Fibroblast of lung (primary cell): ENCODE data around the gene EXOC2.

ENCODE experiments used
- CTCF ChIP-seq, 2 donors: IDR thresholded peaks in 1 of 2; conservative IDR thresholded peaks in 1 of 2; 1 replicate in 1 of 2; 2 replicates in 1 of 2; pipeline ENCODE4 v1.5.1; 2011 to 2012; ENCODE audit warnings: low read length in 2 of 2, control low read depth in 1 of 2, inconsistent platforms in 1 of 2, low read depth in 1 of 2, mild to moderate bottlenecking in 1 of 2
- EZH2 ChIP-seq: IDR thresholded peaks from 2 replicates; pipeline ENCODE4 v1.5.1; 2012; ENCODE audit warnings: low read length, control low read depth, mild to moderate bottlenecking; ENCODE audit errors: missing control alignments

DNA sequence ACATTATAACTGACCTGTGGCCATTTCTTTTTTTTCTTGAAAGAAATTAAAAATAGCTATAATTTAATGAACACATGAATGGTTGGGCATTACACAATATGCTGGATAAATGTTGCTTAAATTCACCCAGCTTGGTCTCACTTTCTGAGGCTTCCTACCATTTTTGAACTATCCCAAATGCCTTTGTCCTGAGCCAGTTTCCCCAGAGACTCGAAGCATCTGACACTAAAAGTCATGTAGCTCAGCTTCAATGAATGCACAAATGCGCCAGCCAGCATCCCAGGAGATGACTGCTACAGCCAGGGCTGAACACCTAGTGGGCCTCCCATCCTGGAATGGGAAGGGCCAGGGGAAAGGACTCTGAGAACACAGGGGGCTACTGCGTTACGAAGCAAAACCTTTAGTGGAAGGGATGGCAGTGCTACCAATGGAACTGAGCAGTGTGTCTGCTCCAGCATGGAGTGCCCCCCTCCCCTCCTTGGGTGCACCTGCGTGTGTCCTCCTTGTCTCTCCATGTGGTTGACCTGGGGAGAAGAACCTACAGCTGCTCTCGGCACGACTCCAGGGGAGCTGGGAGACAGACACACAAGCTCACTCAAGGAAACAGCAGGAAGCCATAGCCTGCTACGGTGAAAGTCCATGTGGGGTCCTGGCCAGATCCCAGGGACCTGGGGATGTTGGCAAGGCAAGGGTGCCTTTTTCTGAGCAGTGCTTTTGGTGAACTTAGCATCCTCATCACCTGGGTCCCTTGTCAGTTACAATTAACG is 240.5 kb downstream of the EXOC2 start:
- TF ChIP-seq EZH2 (no peak), CTCF (conservative IDR thresholded peaks at IDR 0.05 in 1 of 2, IDR thresholded peaks at IDR 0.05 in 1 of 2; ENCODE audit: low read depth in 1 of 2, low read length in 2 of 2) (no peak)
